HG02973 (cell line): ENCODE results near the gene KDF1.

Source experiments
- ATAC-seq: cut with Tn5 transposase; IDR thresholded peaks from one replicate; pipeline ENCODE4 v1.9.1; 2021; ENCODE audit warnings: moderate library complexity; ENCODE audit not compliant: unreplicated experiment

KDF1 gene

GRCh38 chr1:26921540-26922430, 38.5 kb downstream of the KDF1 start, which contains the start of gene NUDC:
NUDC (plus strand) TSS chr1:26921743; CDS start chr1:26921849, 106 bp downstream.
- ATAC-seq, result peak; percentile 94

- peak; percentile 19 for ATAC-seq
These were observed 39.1 kb downstream of the KDF1 start for GRCh38 chr1:26921126-26921539.

GRCh38 chr1:26915204-26915842, 44.9 kb downstream of the KDF1 start:
- no peak for ATAC-seq

GRCh38 chr1:26913754-26914619, 46.3 kb downstream of the KDF1 start, which contains the start of gene NR0B2:
NR0B2 (minus strand) TSS chr1:26913975; CDS start chr1:26913940, 35 bp downstream.
- no peak for ATAC-seq

GRCh38 chr1:26913389-26913753, 46.9 kb downstream of the KDF1 start:
- no peak for ATAC-seq

- ATAC-seq, result no peak
These were observed 48.1 kb downstream of the KDF1 start for GRCh38 chr1:26912147-26912490.

GRCh38 chr1:26911399-26912146, 48.7 kb downstream of the KDF1 start:
- no peak for ATAC-seq

- no peak for ATAC-seq
These were observed 49.7 kb downstream of the KDF1 start for GRCh38 chr1:26910343-26911160.

- ATAC-seq, result no peak
These were observed 50.3 kb downstream of the KDF1 start for GRCh38 chr1:26909951-26910342.

- ATAC-seq, result no peak
These were observed 53.0 kb downstream of the KDF1 start for GRCh38 chr1:26907071-26907917.

- no peak for ATAC-seq
These were observed 59.3 kb downstream of the KDF1 start for GRCh38 chr1:26900815-26901511.

GRCh38 chr1:26900001-26900814, 60.1 kb downstream of the KDF1 start, which contains the start of gene GPATCH3:
GPATCH3 (minus strand) TSS chr1:26900467; CDS start chr1:26900442, 25 bp downstream.
- peak; percentile 67 for ATAC-seq
